ENCODE measurements around the gene TRIM74.
"Not testable (repeated sequence)": the region's sequence is repeated elsewhere in the genome, so short reads cannot be mapped to it uniquely, and the experiment has no call there.

Gene TRIM74

DNA sequence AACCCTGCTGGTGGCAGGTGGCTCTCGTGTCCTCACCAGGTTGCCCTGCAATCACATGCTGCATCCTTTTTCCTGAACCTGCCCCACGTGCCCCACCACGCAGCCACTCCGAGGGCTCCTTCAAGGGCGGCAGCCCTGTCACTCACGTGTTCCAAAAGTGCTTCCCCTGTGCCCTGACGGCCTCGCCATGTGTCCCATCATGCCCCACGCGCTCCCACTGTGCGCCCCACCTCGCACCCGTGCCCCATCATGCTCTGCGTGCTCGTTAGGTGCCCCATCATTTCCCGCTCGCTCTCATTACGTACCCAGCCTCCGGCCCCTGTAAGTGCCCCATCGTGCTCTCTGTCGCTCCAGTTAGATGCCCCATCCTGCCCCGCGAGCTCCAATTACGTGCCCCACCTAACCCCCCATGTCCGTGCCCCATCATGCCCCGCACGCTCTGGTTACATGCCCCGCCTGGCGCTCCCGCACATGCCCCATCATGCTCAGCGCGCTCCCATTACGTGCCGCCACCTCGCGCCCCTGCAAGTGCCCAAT is at the start of gene TRIM74:
TRIM74 (minus strand) TSS at position 487 of the 537 bp plus-strand sequence. CDS start 3,309 bp downstream, outside the sequence.
- DNase-seq: not testable (repeated sequence)

DNA sequence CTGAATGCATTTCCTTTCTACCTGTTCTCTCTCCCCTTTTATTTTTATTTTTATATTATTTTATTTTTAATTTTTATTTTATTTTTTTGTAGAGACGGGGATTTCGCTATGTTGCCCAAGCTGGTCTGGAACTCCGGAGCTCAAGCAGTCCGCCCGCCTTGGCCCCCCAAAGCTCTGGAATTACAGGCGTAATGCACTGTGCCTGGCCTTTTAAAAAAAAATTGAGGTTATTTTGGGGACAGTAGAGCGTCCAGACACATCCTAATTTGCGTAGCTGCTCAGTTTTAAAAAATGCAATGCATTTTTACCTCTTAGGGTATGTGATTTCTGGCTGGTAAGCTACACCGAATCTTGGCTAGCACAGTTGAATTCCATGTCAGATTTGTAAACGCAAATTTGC is 37.2 kb upstream of the TRIM74 start:
- not testable (repeated sequence) for DNase-seq

DNA sequence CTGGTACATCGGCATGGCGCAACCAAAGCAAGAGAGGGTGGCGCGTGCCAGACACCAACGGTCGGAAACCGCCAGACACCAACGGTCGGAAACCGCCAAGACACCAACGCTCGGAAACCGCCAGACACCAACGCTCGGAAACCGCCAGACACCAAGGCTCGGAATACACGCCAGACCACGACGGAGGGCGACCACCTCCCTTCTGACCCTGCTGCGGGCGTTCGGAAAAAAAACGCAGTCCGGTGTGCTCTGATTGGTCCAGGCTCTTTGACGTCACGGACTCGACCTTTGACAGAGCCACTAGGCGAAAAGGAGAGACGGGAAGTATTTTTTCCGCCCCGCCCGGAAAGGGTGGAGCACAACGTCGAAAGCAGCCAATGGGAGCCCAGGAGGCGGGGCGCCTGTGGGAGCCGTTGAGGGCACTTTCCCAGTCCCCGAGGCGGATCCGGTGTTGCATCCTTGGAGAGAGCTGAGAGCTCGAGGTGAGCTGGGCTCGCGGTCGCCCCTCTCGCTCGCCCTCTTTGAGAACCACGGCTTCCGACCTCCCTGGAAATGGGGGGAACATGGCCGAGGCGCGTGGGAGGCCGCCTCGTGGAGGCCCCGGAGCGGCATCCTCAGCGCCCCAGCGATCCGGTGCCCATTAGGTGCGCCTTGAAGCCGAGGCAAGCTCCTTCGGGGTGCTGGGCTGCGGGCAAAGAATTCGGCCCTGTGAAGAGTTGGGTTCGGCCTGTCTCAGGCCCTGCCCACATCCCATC is 36.6 kb upstream of the TRIM74 start:
- peak; percentile 89 to 92 for DNase-seq

DNA sequence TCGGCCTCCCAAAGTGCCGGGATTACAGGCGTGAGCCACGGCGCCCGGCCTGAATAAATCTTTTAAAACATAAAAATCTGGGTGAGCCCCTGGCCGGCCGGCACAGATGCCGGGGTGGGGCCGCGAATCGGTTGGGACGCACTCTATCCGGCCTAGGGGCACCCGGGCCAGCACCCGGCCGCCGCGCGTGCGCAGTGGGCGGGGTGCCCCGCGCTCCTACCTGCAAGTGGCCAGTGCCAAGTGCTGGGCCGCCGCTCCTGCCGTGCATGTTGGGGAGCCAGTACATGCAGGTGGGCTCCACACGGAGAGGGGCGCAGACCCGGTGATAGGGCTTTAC is 36.1 kb upstream of the TRIM74 start:
- peak; percentile 72 to 74 for DNase-seq

DNA sequence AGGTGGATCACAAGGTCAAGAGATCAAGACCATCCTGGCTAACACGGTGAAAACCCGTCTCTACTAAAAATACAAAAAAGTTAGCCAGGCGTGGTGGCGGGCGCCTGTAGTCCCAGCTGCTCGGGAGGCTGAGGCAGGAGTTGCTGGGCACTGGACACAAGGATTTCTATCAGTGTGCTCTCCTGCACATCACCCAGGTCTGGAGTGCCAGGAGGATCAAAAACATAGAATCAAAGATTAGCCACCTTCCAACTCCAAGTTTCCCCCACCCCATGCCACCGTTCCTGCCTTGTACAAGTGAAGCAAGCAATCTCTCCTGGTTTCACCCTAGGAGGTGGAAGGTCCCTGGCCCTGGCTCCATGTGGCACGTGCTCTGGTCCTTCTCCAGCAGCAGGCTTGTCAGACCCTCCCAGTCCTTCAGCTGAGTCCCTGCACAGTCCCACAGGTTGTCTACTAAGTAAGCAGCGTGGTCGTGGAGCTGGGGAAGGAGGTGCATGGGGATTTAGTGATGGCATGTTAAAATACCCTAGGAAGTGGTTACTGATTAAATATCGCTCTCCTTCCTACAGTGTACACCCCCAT is 28.7 kb upstream of the TRIM74 start:
- not testable (repeated sequence) for DNase-seq

DNA sequence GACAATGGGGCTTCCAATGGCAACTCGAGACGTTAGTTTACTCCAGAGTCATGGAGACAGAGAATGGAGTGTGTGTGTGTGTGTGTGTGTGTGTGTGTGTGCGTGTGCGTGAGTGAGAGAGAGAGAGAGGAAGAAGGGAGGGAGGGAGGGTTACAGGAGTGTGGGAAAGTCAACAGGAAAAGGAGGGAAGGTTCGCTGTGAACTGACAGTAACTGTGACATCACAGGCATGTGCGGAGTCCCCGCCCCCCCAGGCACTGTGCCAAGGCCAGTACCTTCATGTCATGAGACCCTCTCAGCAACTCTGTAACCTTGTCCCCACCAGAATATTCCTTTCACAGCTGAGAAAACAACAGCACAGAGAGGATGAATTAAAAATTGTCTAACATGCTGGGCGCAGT is 28.2 kb upstream of the TRIM74 start:
- not testable (repeated sequence) for DNase-seq

DNA sequence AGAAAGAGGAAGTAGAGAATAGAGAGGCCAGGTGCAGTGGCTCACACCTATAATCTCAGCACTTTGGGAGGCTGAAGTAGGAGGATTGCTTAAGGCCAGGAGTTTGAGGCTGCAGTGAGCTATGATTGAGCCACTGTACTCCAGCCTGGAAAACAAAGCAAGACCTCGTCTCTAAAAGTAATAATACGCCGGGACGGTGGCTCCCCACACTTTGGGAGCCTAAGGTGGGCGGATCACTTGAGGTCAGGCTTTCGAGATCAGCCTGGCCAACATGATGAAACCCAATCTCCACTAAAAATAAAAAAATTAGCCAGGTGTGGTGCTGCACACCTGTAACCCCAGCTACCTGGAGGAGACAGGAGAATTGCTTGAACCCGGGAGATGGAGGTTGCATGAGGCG is 26.2 kb upstream of the TRIM74 start:
- not testable (repeated sequence) for DNase-seq

DNA sequence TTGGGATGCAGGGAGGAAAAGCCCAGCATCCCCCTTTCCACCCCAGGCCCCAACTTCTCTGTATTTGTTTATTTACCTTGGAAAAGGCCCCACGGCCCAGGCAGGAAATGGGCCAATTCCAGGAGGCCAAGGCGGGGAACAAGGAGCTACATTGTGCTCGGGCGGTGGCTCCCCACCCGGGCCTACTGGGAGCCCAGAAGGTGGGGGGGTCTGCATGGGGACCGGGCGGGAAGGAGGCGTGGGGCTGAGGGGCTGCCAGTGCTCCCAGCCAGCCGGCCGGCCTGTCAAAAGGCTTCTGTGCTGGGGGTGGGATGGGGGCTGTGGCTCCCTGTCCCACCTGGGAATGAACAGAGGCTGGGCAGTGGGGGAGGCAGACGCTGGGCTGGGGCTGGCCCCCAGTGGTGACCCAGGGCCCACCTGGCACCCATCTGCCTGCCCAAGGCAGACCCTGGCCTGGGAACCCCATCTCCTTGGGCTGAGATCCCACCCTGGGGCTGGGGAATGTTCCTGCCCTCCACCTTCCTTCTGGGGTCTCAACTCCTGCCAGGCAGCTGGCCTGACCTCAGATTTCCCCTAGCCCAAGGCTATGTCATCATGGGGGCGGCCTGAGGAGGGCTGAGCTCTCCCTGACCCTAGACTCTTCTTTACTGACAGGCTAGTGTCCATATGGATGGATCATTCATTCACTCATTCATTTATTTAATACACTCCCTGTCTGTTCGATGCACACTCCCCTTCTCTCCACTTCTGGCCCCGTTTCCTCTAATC is 21.1 kb upstream of the TRIM74 start:
- not testable (repeated sequence) for DNase-seq

DNA sequence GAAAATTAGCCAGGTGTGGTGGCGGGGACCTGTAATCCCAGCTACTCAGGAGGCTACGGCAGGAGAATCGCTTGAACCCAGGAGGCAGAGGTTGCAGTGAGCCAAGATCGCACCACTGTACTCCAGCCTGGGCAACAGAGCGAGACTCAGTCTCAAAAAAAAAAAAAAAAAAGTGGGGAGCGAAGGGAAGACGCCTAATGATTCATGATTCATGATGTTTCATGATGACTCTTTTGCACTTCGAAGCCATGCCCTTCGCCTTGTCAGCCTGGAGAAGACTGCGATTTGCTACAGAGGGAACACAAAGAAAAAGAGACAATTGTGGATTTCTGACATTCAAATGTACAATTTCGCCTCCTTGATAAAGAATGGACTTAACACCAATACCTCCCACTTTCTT is 12.8 kb upstream of the TRIM74 start:
- not testable (repeated sequence) for DNase-seq

DNA sequence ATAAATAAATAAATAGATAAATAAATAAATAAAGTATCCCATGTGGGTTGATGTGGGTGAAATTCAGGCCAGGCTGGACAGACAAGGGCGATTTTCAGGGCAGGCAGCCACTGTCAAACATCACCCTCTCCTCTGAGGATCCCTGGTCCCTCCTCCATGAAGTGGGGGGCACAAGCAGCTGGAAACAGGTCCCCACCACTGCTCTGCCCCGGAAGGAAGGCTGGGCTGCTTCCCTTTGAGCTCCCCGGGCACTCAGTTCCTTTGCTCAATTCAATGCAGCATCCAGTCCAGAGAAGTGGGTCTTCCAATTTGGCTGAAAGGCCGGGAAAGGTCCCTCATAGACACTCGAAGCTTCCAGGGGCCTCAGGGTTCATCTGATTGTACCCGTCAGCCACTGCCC is 11.1 kb upstream of the TRIM74 start:
- not testable (repeated sequence) for DNase-seq

DNA sequence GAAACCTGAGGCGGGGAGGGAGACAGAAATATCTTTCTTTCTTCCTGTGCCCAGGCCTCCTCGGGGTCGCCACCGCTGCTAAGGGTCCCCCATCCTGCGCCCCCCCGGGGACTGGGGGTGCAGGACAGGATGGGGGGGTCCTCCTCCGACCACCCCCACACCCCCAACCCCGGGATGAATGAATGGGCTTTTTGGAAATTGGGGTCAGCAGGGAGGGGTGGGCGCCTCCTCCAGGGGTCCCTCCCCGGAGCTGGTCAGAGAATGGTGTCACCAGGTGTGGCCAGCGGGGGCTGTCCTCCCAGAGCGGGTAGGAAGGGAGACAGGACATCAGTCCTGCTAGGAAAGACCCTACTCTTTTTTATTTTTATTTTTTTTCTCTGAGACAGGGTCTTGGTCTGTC is 7.2 kb upstream of the TRIM74 start:
- DNase-seq: not testable (repeated sequence)

DNA sequence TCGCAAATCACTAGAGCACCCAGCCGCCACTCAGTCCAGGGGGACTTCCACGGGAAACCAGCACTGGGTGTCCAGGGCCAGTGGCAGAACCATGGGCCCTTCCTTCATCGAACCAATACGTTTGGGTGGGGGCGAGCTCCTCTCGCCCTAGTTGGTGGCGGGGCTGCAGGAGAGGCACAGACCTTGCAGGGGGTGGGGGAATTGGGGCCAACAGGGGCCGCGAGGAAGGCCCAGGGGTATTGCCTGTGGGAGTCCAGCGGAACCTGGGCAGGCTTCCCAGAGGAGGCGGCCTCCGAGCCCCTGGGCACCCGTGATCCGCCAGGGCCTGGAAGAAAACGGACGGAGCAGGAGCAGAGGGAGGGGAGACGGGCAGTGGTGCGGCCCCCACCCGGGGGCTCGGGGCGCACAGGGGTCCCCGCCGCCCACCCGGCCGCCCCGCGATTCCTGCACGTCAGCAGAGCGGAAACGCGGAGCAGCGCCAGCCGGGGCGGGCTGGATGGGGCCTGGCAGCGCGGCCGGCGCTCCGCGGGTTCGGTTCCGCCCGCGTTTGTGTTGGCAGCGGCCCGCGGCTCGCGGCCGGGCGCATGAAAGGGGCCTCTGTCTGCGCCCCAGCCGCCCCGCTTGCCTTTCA is 6.5 kb upstream of the TRIM74 start:
- DNase-seq: not testable (repeated sequence)

DNA sequence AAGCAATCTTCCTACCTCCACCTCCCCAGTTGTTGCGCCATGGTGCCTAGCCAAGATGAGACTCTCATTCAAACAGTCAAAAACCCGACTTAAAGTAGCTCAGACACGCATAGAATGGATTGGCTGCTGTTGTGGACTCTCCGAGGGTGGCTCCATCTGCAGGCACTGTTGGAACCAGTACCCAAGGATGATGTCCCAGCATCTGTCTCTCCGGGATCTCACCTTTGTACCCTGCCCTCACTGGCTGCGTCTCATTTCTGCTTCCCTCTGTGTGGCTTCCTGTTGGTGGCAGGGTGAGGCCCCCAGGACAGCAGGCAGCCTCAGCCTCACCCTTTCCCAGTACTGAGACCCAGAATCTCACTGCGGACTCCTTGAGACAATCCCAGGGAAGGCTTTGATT is 5.5 kb upstream of the TRIM74 start:
- DNase-seq: not testable (repeated sequence)

DNA sequence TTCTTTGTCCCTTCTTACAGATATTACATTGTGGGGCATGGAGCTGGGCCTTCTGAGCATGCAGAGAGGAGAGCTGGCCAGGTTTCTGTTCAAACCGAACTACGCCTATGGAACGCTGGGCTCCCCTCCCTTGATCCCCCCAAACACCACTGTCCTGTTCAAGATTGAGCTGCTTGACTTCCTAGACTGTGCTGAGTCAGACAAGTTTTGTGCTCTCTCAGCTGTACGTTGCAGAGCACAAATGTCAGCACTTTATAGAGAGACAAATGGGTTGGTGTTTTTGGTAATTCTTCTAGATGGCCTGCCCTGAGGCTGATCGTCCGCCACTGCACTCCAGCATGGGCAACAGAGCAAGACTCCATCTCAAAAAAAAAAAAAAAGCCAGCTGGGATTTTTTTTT is 2.2 kb upstream of the TRIM74 start:
- DNase-seq: not testable (repeated sequence)

DNA sequence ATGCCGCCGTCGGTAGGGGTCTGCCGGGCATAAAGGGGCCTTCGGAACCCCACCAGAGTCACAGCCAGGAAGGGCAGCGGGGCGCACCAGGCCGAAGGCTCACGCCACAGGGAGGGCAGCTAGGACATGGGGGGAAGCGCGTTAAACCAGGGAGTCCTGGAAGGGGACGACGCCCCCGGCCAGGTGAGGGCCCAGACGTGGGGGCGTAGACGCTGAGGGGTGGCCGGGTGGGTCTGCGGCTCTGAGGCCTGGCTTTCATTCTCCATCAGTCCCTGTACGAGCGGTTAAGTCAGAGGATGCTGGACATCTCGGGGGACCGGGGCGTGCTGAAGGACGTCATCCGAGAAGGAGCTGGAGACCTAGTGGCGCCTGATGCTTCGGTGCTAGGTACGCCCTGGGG is 422 bp upstream of the TRIM74 start:
- not testable (repeated sequence) for DNase-seq

DNA sequence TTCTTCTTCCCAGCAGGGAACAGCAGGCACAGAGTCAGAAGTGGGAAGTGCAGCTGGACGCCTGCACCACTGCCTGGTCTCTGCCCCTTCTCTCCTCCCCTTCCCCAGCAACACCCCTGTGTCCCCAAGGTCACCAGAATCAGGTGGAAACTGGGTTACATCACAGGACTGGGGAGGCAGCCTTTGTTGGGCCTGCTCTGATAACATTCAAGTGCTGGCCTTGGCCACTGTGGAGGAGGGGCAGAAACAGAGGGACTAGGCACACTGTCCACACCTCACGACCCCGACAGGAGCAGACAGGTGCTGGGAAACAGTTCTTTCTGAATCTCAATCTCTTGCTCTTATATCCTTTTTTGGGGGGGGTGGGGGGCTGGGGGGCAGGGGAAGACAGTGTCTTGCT is 2.4 kb downstream of the TRIM74 start:
- DNase-seq: not testable (repeated sequence)

DNA sequence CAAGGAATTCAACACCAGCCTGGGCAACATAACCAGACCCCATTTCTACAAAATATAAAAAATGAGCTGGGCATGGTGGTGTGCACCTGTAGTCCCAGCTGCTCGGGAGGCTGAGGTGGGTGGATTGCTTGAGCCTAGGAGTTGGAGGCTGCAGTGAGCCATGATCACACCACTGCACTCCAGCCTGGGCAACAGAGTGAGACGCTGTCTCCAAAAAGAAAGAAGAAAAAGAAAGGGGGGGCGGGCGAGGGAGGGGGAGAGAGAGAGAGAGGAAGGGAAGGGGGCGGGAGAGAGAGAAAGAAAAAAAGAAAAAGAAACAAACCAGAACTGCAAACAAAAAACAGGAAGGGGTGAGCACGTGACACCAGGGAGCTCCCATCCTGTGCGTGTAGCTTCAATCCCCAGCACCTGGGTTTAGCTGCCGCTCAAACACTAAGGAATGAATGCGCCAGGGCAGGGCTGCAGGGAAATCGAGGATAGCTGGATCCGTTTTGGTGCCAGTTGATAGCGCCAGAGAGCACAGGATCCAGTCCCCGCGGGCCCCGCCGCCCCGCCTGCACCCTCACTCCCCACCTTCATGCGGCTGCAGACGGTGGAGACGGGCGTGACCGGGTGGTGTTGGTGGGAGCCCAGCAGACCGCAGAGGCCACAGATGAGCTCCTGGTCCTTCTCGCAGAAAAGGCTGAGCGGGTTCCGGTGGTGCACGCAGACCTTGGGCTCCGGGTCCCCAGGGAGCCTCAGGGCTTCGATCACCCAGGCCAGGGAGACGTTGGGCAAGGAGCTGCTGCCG is 3.9 kb downstream of the TRIM74 start:
- not testable (repeated sequence) for DNase-seq

DNA sequence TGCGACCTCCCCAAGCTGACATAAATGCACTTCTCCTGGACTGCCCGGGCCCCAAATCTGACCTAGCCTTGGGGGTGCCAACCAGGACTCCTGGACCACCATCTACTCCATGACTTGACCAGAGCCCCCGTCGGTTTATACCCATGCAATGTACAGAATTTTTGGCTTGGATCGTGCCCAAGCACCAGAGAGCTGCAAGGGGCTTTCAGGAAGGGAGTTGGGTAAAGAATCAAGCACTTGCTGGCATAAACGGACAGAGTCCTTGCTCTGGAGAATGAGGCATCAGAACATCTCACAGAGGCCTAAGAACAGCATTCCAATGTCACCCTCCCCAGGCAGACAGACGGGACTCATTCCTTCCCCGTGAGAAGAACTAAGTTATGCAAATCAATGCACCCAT is 6.2 kb downstream of the TRIM74 start:
- not testable (repeated sequence) for DNase-seq

DNA sequence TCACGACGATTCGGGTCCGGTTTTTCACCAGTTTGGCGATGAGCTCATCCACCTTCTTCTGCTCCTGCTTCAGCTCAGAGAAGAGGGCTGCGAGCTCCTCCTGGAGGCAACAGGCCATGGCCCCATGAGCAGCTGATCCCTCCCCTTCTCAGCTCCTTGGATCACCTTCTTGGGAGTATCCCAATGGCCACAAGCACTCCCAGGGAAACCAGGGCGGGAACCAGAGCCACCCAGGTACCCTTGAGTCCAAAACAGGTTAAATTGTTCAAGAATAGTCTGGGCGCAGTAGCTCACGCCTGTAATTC is 8.0 kb downstream of the TRIM74 start:
- not testable (repeated sequence) for DNase-seq

DNA sequence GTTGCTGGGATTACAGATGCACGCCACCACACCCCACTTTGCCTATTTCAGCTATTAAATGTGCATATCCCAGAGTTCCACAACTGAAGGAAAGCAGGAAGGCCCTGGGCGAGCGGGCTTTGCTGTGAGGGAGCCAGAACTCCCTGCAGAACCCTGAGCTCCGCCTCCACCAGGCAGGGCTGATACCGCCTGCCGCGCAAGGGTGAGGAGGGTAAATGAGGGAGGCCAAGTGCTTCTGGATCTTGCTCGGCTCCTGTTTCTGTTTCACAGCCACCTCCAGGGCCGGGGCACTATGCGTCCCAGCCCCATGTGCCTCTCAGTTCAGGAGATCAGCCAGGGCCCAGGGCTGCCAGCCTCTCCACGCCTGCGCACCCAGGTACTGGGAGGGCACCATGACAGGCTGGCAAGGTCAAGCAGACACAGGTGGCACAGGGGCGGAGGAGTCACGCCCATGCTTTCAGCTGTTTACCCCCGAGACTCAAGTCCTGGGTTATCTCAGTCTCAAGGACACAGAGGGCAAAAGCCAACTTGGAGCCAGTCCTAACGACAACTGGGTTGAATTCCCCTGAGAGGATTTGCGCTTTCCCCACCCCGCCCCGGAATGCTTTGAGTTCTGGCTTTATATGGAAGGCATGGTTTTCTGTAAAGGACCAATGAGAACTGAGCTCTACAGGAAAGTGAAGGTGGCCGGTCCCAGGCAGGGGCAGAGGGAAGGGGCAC is 8.5 kb downstream of the TRIM74 start:
- not testable (repeated sequence) for DNase-seq

DNA sequence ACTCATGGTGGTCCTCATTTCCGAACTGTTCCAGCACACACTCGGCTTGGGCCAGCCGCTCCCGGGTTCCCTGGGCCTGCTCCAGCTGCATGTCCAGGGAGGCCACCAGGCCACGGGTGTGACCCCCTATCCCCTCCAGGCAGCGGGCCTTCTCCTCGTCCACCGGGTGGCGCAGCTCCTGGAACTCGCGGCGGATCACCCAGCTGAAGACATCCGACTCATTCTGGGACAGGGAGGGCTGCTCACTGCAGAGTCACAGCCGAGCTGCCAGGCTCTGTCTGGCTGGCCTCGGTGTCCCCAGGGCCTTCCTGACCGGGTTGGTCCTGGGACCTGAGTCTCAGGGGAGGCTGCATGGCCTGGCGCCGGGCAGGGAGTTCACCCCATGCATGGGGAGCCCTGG is 9.2 kb downstream of the TRIM74 start:
- DNase-seq: not testable (repeated sequence)
